GM10847 (cell line): ENCODE measurements around the gene C8B.

Experiments used
- POLR2A ChIP-seq: IDR thresholded peaks from 2 replicates; pipeline ENCODE4 v1.6.1; 2011; ENCODE audit not compliant: insufficient read length; ENCODE audit errors: extremely low read depth

The C8B gene

DNA sequence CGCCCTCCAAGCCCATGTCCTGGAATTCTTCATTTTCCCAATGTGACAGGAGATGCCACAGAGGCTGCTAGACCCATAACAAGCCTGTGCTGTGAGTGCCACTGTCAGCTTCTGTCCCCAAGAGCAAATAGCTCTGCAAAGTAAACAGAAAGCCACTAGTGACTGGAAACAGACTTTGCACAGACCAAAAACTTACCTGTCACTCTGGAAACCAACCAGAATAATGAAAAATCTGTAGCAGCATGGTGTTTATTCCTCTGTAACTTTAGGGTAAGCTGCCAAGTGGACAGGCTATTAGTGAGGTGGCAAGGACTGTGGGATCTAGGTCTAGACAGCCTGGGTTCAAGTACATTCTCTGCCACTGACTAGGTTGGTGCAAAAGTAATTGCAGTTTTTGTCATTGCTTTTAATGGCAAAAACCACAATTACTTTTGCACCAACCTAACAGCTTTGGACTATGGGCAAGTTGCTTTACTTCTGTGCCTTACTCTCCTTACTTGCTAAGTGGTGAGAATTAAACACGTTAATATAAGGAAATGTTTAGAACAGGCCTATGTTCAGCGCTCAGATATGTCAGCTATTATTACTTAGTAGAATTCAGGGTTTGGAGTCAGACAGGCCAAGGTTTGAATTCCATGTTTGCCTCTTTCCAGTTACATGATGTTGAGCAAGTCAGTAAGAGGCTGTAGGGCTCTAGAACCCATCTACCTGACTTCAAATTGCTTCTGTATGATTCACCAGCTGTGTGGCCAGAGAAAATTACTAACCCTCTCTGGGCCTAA, at the start of gene C8B:
Gene C8B, minus strand, starts transcription at position 100 of the 782 bp plus-strand sequence. Its CDS starts 67 bp downstream, at position 33.
- no peak for TF ChIP-seq POLR2A

DNA sequence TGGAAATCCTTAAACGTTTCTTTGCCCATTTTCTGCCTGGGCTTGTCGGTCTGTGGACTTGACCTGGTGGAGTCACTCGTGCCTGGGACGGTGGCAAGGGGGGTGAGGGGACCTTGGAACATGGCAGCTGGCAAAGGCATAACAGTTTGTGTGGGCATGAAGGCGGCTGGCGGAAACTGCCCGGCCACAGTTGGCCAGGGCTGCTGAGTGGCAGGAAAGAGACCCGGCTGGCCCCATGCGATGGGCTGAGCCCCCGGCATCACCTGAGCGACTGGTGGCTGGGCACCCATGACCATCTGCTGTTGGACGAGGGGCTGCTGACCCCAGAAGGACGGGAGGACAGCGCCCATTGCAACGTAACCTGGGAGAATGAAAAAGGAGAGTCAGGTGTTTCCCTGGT, 49.3 kb upstream of the C8B start:
- TF ChIP-seq POLR2A = no peak

DNA sequence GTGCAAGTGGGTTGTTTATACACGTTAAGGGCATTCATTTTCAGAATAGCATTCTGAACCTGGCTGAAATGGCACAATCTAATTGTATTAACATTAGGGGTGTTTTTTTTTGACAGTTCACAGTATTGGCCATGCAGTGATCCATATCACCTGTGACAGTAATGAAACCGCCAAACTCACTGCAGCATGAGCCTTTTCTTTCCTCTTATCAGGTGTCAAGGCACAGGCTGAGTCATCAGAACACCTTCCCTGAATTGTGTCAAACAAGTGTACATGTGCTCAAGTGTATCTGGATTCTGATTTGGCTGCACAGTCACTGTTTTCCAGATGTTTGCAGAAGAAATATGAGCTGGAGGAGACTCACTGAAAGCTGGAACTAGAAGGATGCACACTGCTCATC, 47.7 kb upstream of the C8B start:
- no peak for TF ChIP-seq POLR2A

DNA sequence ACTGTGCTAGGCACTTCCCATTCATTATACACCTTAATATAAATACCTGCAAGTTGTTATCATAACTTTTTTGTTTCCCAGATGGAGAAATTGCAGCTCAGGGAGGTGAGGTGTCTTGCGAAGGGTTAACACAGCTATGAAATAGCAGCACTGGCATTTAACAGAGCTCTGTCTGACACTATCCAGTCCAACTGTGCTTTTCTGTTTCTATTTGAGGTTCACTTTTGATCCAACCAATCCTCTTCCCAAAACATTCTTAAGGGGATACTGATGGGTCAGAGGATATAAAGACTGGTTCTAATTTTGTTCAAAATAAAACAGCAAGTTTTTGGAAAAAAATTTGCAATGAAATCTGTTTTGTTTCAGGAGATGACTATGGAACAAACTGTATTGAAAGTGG, 46.5 kb upstream of the C8B start:
- TF ChIP-seq POLR2A = no peak

DNA sequence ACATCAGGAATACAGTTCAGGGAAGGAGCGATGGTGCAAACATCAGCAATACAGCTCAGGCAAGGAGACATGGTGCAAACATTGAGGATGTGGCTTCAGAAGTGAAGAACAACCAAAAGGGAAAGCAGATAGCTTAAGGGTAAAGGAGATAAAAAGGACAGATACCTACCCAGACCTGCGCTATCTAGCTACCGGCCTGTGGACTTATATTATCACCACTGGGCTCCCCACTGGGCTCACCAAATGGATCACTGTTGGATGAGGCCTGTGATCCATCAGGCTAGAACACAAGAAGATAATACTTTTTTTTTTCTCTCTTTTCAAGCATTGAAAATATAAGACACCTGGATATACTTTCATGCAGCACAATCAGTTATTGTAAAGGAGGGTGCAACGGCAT, 44.7 kb upstream of the C8B start:
- no peak for TF ChIP-seq POLR2A

DNA sequence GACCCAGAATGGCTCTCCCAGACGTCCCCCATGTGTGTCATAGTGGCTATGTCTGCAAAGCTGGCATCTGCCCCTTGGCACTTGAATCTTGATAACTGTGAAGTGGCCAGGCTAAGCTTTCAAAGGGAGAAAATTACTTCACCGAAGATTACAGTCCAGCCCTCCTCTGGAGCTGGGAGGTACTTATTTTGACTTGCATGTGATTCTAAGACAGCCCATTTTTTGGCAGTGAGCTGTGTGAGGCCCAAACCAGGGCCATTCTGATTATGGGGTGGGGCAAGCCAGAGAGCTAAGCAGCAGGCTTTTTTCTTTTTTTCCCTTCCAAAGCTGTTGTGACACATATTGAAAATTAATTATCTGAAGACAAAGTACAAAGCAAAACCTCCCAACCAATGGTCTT, 42.1 kb upstream of the C8B start:
- TF ChIP-seq POLR2A = no peak

DNA sequence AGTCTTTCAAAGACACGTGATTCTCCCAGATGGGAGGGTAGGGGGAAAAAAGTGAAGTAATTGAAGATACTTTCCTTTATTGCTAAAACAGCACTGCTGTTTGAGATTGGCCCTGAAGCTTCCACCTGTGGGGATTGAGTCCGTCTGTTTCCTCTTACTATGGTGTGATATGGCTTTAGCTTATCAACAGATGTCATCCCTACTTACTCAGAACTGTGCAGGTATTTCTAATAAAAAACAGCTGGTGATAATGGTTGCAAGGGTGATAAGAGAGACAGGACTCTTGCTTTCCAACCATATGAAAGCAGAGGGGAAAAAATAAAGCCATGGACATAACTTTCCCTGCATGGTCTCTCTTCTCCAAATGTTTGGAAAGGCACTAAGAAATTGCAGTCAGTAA, 41.7 kb upstream of the C8B start:
- TF ChIP-seq POLR2A = no peak

DNA sequence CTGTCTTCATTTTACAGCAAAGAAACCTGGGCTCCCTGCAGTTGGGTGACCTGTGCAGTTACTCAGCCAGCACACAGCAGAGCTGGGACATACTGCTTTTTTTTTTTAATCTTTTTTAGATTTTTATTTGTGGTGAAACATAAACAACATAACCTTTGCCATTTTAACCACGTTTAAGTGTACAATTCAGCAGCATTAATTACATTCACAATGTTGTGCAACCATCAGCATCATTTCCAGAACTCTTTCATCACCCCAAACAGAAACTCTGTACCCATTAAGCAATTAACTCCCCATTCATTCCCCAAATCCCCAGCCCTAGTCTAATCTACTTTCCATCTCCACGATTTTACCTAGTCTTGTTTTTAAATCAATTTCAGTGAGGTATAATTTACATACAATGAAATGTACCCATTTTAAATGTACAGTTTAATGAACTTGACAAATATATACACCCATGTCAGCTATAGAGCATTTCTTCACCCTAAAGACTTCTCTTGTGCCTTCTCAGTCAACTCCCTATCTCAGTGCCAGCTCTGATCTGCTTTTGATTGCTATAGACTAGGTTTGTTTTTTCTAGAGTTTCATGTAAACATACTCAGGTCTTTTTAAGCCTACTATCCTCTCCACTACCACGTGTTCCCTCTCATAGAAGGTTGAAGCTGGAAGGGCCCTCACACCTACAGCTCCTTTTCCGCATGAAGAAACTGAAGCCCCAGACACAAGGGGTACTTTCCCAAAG, 37.8 kb upstream of the C8B start:
- TF ChIP-seq POLR2A = no peak

DNA sequence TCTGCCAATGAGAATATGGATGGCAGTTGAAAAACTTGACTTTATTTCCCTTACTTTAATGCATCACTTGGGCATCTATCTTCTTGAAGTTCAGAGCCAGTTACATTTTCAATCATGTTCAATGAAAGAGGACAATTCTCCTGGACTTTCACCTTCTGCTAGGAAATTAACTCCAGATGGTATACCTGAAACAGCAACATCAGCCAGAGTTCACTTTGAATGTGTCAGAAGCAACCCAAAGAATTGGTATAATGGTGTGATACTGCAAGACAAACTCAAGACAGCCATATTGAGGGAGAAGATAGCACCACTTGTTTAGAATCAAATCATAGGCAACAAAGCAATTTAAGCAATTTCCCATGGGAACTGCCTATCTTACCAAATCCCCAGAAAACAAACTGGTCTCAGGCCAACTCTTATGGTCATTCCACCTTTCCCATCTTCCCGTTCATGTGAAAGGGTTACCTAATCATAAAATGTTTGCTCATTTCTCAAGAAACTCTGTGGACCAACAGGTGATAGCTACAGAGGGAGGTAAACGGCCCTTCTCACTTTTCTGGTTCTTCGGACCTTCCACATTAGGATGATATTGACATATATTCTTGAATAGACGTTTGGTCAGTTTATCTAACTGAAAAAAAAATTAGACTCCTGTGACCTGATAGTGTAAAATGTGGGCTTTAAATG, 29.7 kb upstream of the C8B start:
- TF ChIP-seq POLR2A = no peak

DNA sequence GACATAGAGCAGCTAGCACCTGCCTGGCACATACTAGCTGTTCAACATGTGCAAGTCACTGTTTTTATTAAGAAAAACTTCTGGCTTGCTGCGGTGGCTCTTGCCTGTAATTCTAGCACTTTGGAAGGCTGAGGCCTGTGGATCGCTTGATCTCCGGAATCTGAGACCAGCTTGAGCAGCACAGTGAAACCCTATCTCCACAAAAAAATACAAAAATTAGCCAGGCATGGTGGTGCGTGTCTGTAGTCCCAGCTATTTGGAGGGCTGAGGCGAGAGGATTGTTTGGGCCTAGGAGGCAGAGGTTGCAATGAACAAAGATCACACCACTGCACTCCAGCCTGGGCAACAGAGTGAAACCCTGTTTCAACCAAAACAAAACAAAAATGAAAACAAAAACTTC, 27.7 kb upstream of the C8B start:
- no peak for TF ChIP-seq POLR2A

DNA sequence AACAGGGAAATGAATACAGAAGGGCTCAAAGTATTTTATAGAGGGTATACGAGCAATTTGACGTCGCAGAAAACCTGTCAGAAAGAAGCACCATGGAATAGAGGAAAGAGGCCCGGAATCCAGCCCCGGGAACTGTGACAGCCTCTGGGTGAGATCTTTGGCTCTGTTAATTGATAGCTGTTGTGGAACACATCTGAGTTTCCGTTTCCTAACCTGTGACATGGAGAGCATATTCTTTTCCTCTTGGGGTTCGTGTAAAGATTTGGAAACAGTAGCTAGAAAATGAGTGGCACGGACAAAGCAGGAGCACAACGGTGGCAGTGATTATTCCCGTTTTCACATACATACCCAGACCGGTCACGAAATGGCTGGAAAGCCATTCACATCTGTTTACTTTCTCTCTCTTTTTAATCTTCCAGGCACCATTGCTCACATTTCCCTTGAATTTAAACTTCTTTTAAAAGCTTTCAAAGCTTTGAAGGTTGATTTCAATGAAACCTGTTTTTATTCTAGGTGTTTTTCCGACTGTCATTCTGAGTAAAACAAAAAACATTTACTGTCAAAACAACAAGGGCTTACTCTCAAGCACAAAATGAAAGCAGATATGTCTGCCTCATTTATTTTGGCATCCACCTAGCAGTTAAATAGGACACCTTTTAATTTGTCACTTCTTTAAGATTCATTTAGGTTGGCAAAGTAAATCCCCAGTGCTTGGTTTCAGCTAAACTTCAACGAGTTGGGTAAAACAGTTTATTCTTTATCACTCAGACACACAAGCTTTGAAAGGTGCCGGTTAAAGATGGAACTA, 26.7 kb upstream of the C8B start:
- TF ChIP-seq POLR2A = no peak

DNA sequence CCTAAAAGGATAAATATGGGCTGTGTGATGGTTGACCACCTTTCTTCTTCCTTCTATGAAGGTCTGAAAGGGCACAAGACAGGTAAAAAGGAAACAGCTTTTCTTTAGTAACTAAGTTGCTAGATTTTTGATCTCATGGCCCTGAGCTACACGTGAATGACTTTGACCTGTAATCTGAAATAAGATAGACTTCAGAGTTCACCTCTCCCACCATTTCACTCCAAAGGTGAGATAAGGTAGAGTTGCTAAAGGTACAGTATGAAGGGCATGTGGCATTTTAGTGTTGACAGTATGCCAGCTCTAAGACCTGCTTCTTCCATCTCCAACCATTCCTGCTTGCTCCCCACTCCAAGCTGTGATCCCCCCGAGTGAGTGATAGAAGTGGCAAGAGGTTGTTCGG, 25.8 kb upstream of the C8B start:
- no peak for TF ChIP-seq POLR2A

DNA sequence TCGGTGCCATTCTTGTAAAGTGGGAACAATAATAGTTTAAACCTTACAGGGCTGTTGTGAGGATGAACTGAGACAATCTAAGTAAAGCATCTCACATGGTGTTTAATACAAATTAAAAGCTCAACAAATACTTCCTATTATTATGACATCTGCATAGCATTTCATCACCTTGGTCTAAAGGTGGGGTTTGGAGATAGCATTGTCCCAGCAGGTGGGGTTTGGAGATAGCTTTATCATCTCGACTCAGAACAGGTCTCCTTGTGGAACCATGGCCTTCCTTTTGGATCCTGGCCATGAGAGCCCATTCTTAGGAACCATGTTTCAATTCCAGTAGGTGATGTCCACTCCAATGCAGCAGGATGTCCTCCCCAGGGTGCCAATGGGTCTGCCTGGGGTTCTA, 20.6 kb upstream of the C8B start:
- TF ChIP-seq POLR2A = no peak

DNA sequence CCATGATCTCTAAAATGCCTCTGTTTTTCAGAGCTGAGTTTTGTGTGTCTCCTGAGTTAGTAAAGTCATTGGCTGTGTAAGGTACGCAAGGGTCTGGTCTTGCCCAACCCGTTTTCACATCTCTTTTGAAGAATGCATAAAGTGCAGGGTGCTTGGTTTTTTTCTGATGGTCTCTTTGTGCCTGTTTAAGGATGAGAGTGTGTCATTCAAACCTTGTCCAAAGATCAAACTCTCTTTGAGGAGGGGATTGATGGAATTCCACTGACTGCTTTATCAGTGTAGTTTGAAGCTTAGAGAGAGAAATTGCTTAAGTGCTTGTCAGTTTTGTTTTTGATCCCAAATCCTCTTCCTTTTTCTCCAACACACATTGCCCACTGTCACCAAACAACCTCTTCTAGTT, 20.0 kb upstream of the C8B start:
- no peak for TF ChIP-seq POLR2A

DNA sequence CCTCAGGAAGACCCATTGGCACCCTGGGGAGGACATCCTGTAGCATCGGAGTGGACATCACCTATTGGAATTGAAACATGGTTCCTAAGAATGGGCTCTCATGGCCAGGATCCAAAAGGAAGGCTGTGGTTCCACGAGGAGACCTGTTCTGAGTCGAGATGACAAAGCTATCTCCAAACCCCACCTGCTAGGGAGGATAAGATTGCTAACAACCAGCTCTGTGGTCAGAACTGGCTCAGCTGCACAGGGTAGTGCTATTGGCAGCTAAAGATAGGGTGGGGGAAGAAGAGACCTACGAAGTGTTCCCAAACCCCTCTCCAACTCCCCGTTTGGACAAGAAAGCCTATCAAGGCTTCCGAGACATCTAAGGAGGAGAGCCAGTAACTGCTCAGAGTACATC, 17.7 kb upstream of the C8B start:
- TF ChIP-seq POLR2A = no peak
